ENCODE measurements around the gene ANKRD49. TPM values are rescaled to one million over a fixed set of nuclear protein-coding genes. Genes with fewer than 3 reads are reported as not detected.

ANKRD49 gene
- total RNA-seq, 1 donor from 2014 or later: 11.7 TPM

- no peak overlapping the region for H3K27ac Mint-ChIP-seq (ENCODE audit: unreplicated experiment)
- no peaks in the 10 kb centered on the region for H3K36me3 Mint-ChIP-seq (ENCODE audit: low read depth)
- DNase-seq (ENCODE audit: low read depth, low spot score): no peak
- no peaks in the 10 kb centered on the region for H3K4me1 Mint-ChIP-seq
- no peak for TF ChIP-seq CTCF (conservative IDR thresholded peaks at IDR 0.05)
- peaks cover 2% of the 10 kb centered on the region for H3K9me3 Mint-ChIP-seq
- H3K4me3 Mint-ChIP-seq: no peak overlapping the region
- peaks cover 8% of the 10 kb centered on the region for H3K27me3 Mint-ChIP-seq (ENCODE audit: low read depth)
Measured at GRCh38 chr11:94526645-94527438, 33.1 kb downstream of the ANKRD49 start.

- H3K36me3 Mint-ChIP-seq (ENCODE audit: low read depth): no peaks in the 10 kb centered on the region
- no peak overlapping the region for H3K27ac Mint-ChIP-seq (ENCODE audit: unreplicated experiment)
- H3K27me3 Mint-ChIP-seq (ENCODE audit: low read depth): peaks cover 8% of the 10 kb centered on the region
- no peak overlapping the region for H3K4me3 Mint-ChIP-seq
- DNase-seq (ENCODE audit: low read depth, low spot score): no peak
- no peak for TF ChIP-seq CTCF (conservative IDR thresholded peaks at IDR 0.05)
- no peaks in the 10 kb centered on the region for H3K4me1 Mint-ChIP-seq
- peaks cover 2% of the 10 kb centered on the region for H3K9me3 Mint-ChIP-seq
Measured at GRCh38 chr11:94528551-94528950, 34.8 kb downstream of the ANKRD49 start.

GRCh38 chr11:94532211-94532610 is 38.4 kb downstream of the ANKRD49 start:
- Mint-ChIP-seq H3K27me3 (ENCODE audit: low read depth) (peaks cover 4% of the 10 kb centered on the region), H3K27ac (ENCODE audit: unreplicated experiment) (no peak overlapping the region), H3K4me1 (no peaks in the 10 kb centered on the region), H3K36me3 (ENCODE audit: low read depth) (no peaks in the 10 kb centered on the region), H3K4me3 (no peak overlapping the region), H3K9me3 (peaks cover 2% of the 10 kb centered on the region)
- DNase-seq (ENCODE audit: low read depth, low spot score): no peak
- TF ChIP-seq CTCF (conservative IDR thresholded peaks at IDR 0.05): no peak

GRCh38 chr11:94533206-94533605 is 39.4 kb downstream of the ANKRD49 start:
- Mint-ChIP-seq H3K27ac (ENCODE audit: unreplicated experiment) (no peak overlapping the region), H3K4me3 (no peak overlapping the region), H3K9me3 (peaks cover 2% of the 10 kb centered on the region), H3K36me3 (ENCODE audit: low read depth) (no peaks in the 10 kb centered on the region), H3K27me3 (ENCODE audit: low read depth) (peaks cover 4% of the 10 kb centered on the region), H3K4me1 (no peaks in the 10 kb centered on the region)
- TF ChIP-seq CTCF (conservative IDR thresholded peaks at IDR 0.05): no peak
- DNase-seq (ENCODE audit: low read depth, low spot score): no peak

- H3K36me3 Mint-ChIP-seq (ENCODE audit: low read depth): no peaks in the 10 kb centered on the region
- peaks cover 2% of the 10 kb centered on the region for H3K9me3 Mint-ChIP-seq
Measured at GRCh38 chr11:94533696-94534630, 40.2 kb downstream of the ANKRD49 start.

More at GRCh38 chr11:94533696-94534630, 40.2 kb downstream of the ANKRD49 start:
- Mint-ChIP-seq H3K4me1 (no peaks in the 10 kb centered on the region), H3K4me3 (no peak overlapping the region), H3K27me3 (ENCODE audit: low read depth) (peaks cover 4% of the 10 kb centered on the region), H3K27ac (ENCODE audit: unreplicated experiment) (no peak overlapping the region)
- DNase-seq (ENCODE audit: low read depth, low spot score): no peak
- no peak for TF ChIP-seq CTCF (conservative IDR thresholded peaks at IDR 0.05)
